Astrocyte (in vitro differentiated cells and primary cell): ENCODE data around the gene KIAA0825. TPM values are rescaled to one million over a fixed set of nuclear protein-coding genes. Genes with fewer than 3 reads are reported as not detected.

Source experiments
- DNase-seq: peaks from one replicate; pipeline ENCODE4 v3.0.0-alpha.2; 2010; ENCODE audit warnings: low read depth
- FAIRE-seq: peaks from 2 replicates; lab custom pipeline; 2011; peaks lifted over from hg19 to GRCh38; lab: Jason Lieb, UNC
- H2AFZ ChIP-seq: 2 replicates; pipeline ENCODE4 v1.6.0; 2012; ENCODE audit warnings: low read depth, low read length, inconsistent platforms
- H3K27ac ChIP-seq: 2 replicates; pipeline ENCODE4 v1.5.1; 2011; ENCODE audit warnings: low read depth, low read length, inconsistent platforms
- H3K27me3 ChIP-seq: 2 replicates; pipeline ENCODE4 v1.6.0; 2011; ENCODE audit warnings: low read length, inconsistent platforms; ENCODE audit not compliant: insufficient read depth
- H3K36me3 ChIP-seq: 2 replicates; pipeline ENCODE4 v1.5.1; 2011; ENCODE audit warnings: low read length, inconsistent platforms; ENCODE audit not compliant: insufficient read depth
- H3K4me1 ChIP-seq: 2 replicates; pipeline ENCODE4 v1.5.1; 2011; ENCODE audit warnings: low read length, inconsistent platforms; ENCODE audit not compliant: insufficient read depth
- H3K4me2 ChIP-seq: 2 replicates; pipeline ENCODE4 v1.6.0; 2012; ENCODE audit warnings: low read length, inconsistent platforms
- H3K4me3 ChIP-seq: 2 replicates; pipeline ENCODE4 v1.5.1; 2011; ENCODE audit warnings: low read depth, mild to moderate bottlenecking, low read length, inconsistent platforms; ENCODE audit not compliant: insufficient read depth
- H3K79me2 ChIP-seq: 2 replicates; pipeline ENCODE4 v1.6.0; 2012; ENCODE audit warnings: mild to moderate bottlenecking, low read length, inconsistent platforms; ENCODE audit not compliant: insufficient read depth
- H3K9ac ChIP-seq: 2 replicates; pipeline ENCODE4 v1.6.0; 2012; ENCODE audit warnings: mild to moderate bottlenecking, low read length, inconsistent platforms
- H3K9me3 ChIP-seq: 2 replicates; pipeline ENCODE4 v1.5.1; 2012; ENCODE audit warnings: low read depth, mild to moderate bottlenecking, low read length, inconsistent platforms; ENCODE audit not compliant: insufficient read depth
- H4K20me1 ChIP-seq: 2 replicates; pipeline ENCODE4 v1.6.0; 2012; ENCODE audit warnings: low read length, inconsistent platforms; ENCODE audit not compliant: insufficient read depth
- H3K27ac Mint-ChIP-seq: one replicate; pipeline ENCODE4 v1.8.0; 2021; ENCODE audit warnings: mild to moderate bottlenecking, mixed read lengths; ENCODE audit not compliant: unreplicated experiment
- H3K27me3 Mint-ChIP-seq: one replicate; pipeline ENCODE4 v1.8.0; 2021; ENCODE audit warnings: low read depth, mixed read lengths; ENCODE audit not compliant: unreplicated experiment
- H3K36me3 Mint-ChIP-seq: one replicate; pipeline ENCODE4 v1.8.0; 2021; ENCODE audit warnings: low read depth, mixed read lengths; ENCODE audit not compliant: unreplicated experiment
- H3K4me1 Mint-ChIP-seq: one replicate; pipeline ENCODE4 v1.8.0; 2021; ENCODE audit warnings: low read depth, mixed read lengths; ENCODE audit not compliant: unreplicated experiment
- H3K4me3 Mint-ChIP-seq: one replicate; pipeline ENCODE4 v1.8.0; 2021; ENCODE audit warnings: mild to moderate bottlenecking, moderate library complexity, mixed read lengths; ENCODE audit not compliant: unreplicated experiment
- H3K9me3 Mint-ChIP-seq: one replicate; pipeline ENCODE4 v1.8.0; 2021; ENCODE audit warnings: mild to moderate bottlenecking, mixed read lengths; ENCODE audit not compliant: unreplicated experiment
- CTCF ChIP-seq: IDR thresholded peaks from 2 replicates; pipeline ENCODE4 v1.5.1; 2011; ENCODE audit warnings: low read depth, mild to moderate bottlenecking, inconsistent platforms, low read length, moderate library complexity; ENCODE audit not compliant: insufficient read depth
- EZH2 ChIP-seq: IDR thresholded peaks from 2 replicates; pipeline ENCODE4 v1.6.1; 2012; ENCODE audit warnings: mild to moderate bottlenecking, low read length, inconsistent platforms; ENCODE audit not compliant: insufficient read depth
- total RNA-seq: library from RNA; stranded (reverse); gene quantifications from 2 replicates; pipeline ENCODE4 v1.2.1, GENCODE V29; 2021

The KIAA0825 gene
- total RNA-seq, 1 donor from 2014 or later: 2.5 TPM

GRCh38 chr5:94268226-94268625, 350.2 kb downstream of the KIAA0825 start:
- Histone ChIP-seq H3K9ac (no peak overlapping the region), H3K27me3 (no peaks in the 10 kb centered on the region), H4K20me1 (no peaks in the 10 kb centered on the region), H3K36me3 (no peaks in the 10 kb centered on the region), H2AFZ (no peak overlapping the region), H3K4me3 (no peak overlapping the region), H3K9me3 (no peaks in the 10 kb centered on the region), H3K27ac (no peak overlapping the region), H3K4me2 (no peak overlapping the region), H3K79me2 (no peaks in the 10 kb centered on the region), H3K4me1 (no peaks in the 10 kb centered on the region)
- Mint-ChIP-seq H3K9me3 (peaks cover 12% of the 10 kb centered on the region), H3K27me3 (no peaks in the 10 kb centered on the region), H3K27ac (no peak overlapping the region), H3K4me1 (peaks cover 2% of the 10 kb centered on the region), H3K36me3 (no peaks in the 10 kb centered on the region), H3K4me3 (no peak overlapping the region)
- no peak for FAIRE-seq
- no peak for DNase-seq
- TF ChIP-seq CTCF: no peak
- no peak for TF ChIP-seq EZH2

GRCh38 chr5:94267350-94267899, 351.0 kb downstream of the KIAA0825 start:
- H2AFZ ChIP-seq: no peak overlapping the region
- H3K4me1 Mint-ChIP-seq: peaks cover 2% of the 10 kb centered on the region
- no peaks in the 10 kb centered on the region for H3K4me1 ChIP-seq
- no peak overlapping the region for H3K27ac ChIP-seq
- no peak overlapping the region for H3K4me3 ChIP-seq
- DNase-seq (no peak), FAIRE-seq (no peak)
- H3K9me3 ChIP-seq: no peaks in the 10 kb centered on the region
- H3K79me2 ChIP-seq: no peaks in the 10 kb centered on the region
- no peaks in the 10 kb centered on the region for H3K36me3 Mint-ChIP-seq
- no peak overlapping the region for H3K4me3 Mint-ChIP-seq
- H3K36me3 ChIP-seq: no peaks in the 10 kb centered on the region
- H3K9me3 Mint-ChIP-seq: peaks cover 12% of the 10 kb centered on the region
- H4K20me1 ChIP-seq: no peaks in the 10 kb centered on the region
- no peaks in the 10 kb centered on the region for H3K27me3 ChIP-seq
- no peak overlapping the region for H3K9ac ChIP-seq
- no peak overlapping the region for H3K4me2 ChIP-seq
- TF ChIP-seq CTCF (no peak), EZH2 (no peak)
- H3K27me3 Mint-ChIP-seq: no peaks in the 10 kb centered on the region
- H3K27ac Mint-ChIP-seq: no peak overlapping the region

- TF ChIP-seq EZH2: no peak
- TF ChIP-seq CTCF: no peak
- Histone ChIP-seq H3K36me3 (no peaks in the 10 kb centered on the region), H3K9me3 (no peaks in the 10 kb centered on the region), H3K27me3 (no peaks in the 10 kb centered on the region), H3K4me2 (no peak overlapping the region), H3K9ac (no peak overlapping the region), H3K4me1 (no peaks in the 10 kb centered on the region), H2AFZ (no peak overlapping the region), H3K4me3 (no peak overlapping the region), H3K79me2 (no peaks in the 10 kb centered on the region), H3K27ac (no peak overlapping the region), H4K20me1 (no peaks in the 10 kb centered on the region)
- Mint-ChIP-seq H3K4me3 (no peak overlapping the region), H3K27me3 (no peaks in the 10 kb centered on the region), H3K27ac (no peak overlapping the region), H3K4me1 (peaks cover 2% of the 10 kb centered on the region), H3K9me3 (peaks cover 12% of the 10 kb centered on the region), H3K36me3 (no peaks in the 10 kb centered on the region)
- DNase-seq: peak; percentile 7
- FAIRE-seq: peak; percentile 79
Observed at GRCh38 chr5:94266170-94266569, 352.2 kb downstream of the KIAA0825 start.
